SU-DHL-6 (cell line): ENCODE data around the gene CCDC167.

Source experiments
- H2AFZ ChIP-seq: fragments of 200-600 bp; sonication (generic); 2 replicates; pipeline ENCODE4 v1.6.1; 2014; ENCODE audit warnings: low read depth, mild to moderate bottlenecking, moderate library complexity, mixed read lengths, antibody characterized with exemption, low read length; ENCODE audit not compliant: severe bottlenecking
- H3F3A ChIP-seq: fragments of 200-600 bp; shearing (Covaris generic); 2 replicates; pipeline ENCODE4 v1.6.0; 2016; ENCODE audit warnings: antibody characterized with exemption, mild to moderate bottlenecking; ENCODE audit not compliant: insufficient read depth
- H3K27ac ChIP-seq: fragments of 200-600 bp; sonication (generic); 2 replicates; pipeline ENCODE4 v1.5.1; 2016; ENCODE audit warnings: low read depth, mild to moderate bottlenecking, low read length, moderate library complexity, mixed read lengths
- H3K27me3 ChIP-seq: fragments of 200-600 bp; sonication (generic), shearing (Covaris generic); 2 replicates; pipeline ENCODE4 v1.6.0; 2014; ENCODE audit warnings: mild to moderate bottlenecking, low read length
- H3K36me3 ChIP-seq: fragments of 200-600 bp; sonication (generic); 2 replicates; pipeline ENCODE4 v1.6.1; 2014; ENCODE audit warnings: mild to moderate bottlenecking, low read length, mixed read lengths
- H3K4me2 ChIP-seq: fragments of 300-600, 200-600 bp; shearing (Covaris generic), sonication (generic); 2 replicates; pipeline ENCODE4 v1.6.0; 2014; ENCODE audit warnings: low read length, low read depth, mild to moderate bottlenecking; ENCODE audit not compliant: poor library complexity, severe bottlenecking
- H3K4me3 ChIP-seq: fragments of 200-600 bp; sonication (generic); 2 replicates; pipeline ENCODE4 v1.5.1; 2014; ENCODE audit warnings: antibody characterized with exemption, low read length, mild to moderate bottlenecking, mixed read lengths; ENCODE audit not compliant: insufficient read depth, poor library complexity, severe bottlenecking
- H3K79me2 ChIP-seq: fragments of 200-600 bp; sonication (generic); 2 replicates; pipeline ENCODE4 v1.6.1; 2014; ENCODE audit warnings: mild to moderate bottlenecking, low read length, moderate library complexity; ENCODE audit not compliant: insufficient read depth
- H3K9ac ChIP-seq: fragments of 200-600 bp; sonication (generic); 2 replicates; pipeline ENCODE4 v1.7.0; 2014; ENCODE audit warnings: mild to moderate bottlenecking, low read length
- H3K9me2 ChIP-seq: fragments of 200-600 bp; sonication (generic); replicated peaks from 2 replicates; pipeline ENCODE4 v1.6.1; 2014; ENCODE audit warnings: low read length; ENCODE audit not compliant: insufficient read depth
- H3K9me3 ChIP-seq: fragments of 200-600 bp; sonication (generic); 2 replicates; pipeline ENCODE4 v1.6.1; 2014; ENCODE audit warnings: low read length, mixed read lengths; ENCODE audit not compliant: insufficient read depth
- H4K20me1 ChIP-seq: fragments of 200-600 bp; sonication (generic); 2 replicates; pipeline ENCODE4 v1.6.1; 2014; ENCODE audit warnings: low read depth, mild to moderate bottlenecking, antibody characterized with exemption, low read length, moderate library complexity, mixed read lengths
- CTCF ChIP-seq: fragments of 200-600 bp; sonication (generic); IDR thresholded peaks from one replicate; pipeline ENCODE4 v1.5.1; 2017; ENCODE audit warnings: antibody characterized with exemption, mild to moderate bottlenecking, low read length, moderate library complexity; ENCODE audit not compliant: insufficient read depth, poor library complexity, severe bottlenecking
- EZH2phosphoT487 ChIP-seq: fragments of 200-600 bp; sonication (generic), shearing (Covaris generic); conservative IDR thresholded peaks from 2 replicates; pipeline ENCODE4 v1.6.1; 2018; ENCODE audit warnings: mild to moderate bottlenecking, antibody characterized with exemption, low read length, moderate library complexity, mixed read lengths

The CCDC167 gene

GRCh38 chr6:37489697-37490336 lies 9.9 kb downstream of the CCDC167 start:
- Histone ChIP-seq H3K27me3 (no peaks in the 10 kb centered on the region), H4K20me1 (no peaks in the 10 kb centered on the region; the same call in 1 of the 2 replicates), H3K9ac (no peak overlapping the region), H3F3A (peaks cover 7% of the 10 kb centered on the region; the same call in 1 of the 2 replicates), H2AFZ (no peak overlapping the region), H3K9me3 (no peaks in the 10 kb centered on the region), H3K79me2 (peaks cover 48% of the 10 kb centered on the region), H3K4me3 (no peak overlapping the region), H3K36me3 (no peaks in the 10 kb centered on the region), H3K27ac (no peak overlapping the region), H3K9me2 (no peaks in the 10 kb centered on the region), H3K4me2 (no peak overlapping the region)
- TF ChIP-seq EZH2phosphoT487: no peak
- peak; percentile 20 for TF ChIP-seq CTCF

GRCh38 chr6:37488476-37488875 lies 11.2 kb downstream of the CCDC167 start:
- TF ChIP-seq CTCF (no peak), EZH2phosphoT487 (no peak)
- no peaks in the 10 kb centered on the region for H3K36me3 ChIP-seq
- no peak overlapping the region for H2AFZ ChIP-seq
- no peaks in the 10 kb centered on the region for H3K27me3 ChIP-seq
- H3K27ac ChIP-seq: no peak overlapping the region
- peaks cover 7% of the 10 kb centered on the region; the same call in 1 of the 2 replicates for H3F3A ChIP-seq
- H3K9ac ChIP-seq: no peak overlapping the region
- H3K79me2 ChIP-seq: peaks cover 40% of the 10 kb centered on the region
- H3K9me2 ChIP-seq: no peaks in the 10 kb centered on the region
- no peaks in the 10 kb centered on the region for H3K9me3 ChIP-seq
- H4K20me1 ChIP-seq: no peaks in the 10 kb centered on the region; the same call in 1 of the 2 replicates
- no peak overlapping the region for H3K4me3 ChIP-seq
- H3K4me2 ChIP-seq: no peak overlapping the region

GRCh38 chr6:37487591-37488380 lies 11.9 kb downstream of the CCDC167 start:
- Histone ChIP-seq H3F3A (peaks cover 7% of the 10 kb centered on the region; the same call in 1 of the 2 replicates), H3K4me3 (no peak overlapping the region), H3K9me3 (no peaks in the 10 kb centered on the region), H4K20me1 (no peaks in the 10 kb centered on the region; the same call in 1 of the 2 replicates), H3K4me2 (no peak overlapping the region), H3K36me3 (no peaks in the 10 kb centered on the region), H3K9me2 (no peaks in the 10 kb centered on the region), H3K9ac (no peak overlapping the region), H3K79me2 (peaks cover 34% of the 10 kb centered on the region), H3K27me3 (no peaks in the 10 kb centered on the region), H2AFZ (no peak overlapping the region), H3K27ac (no peak overlapping the region)
- TF ChIP-seq EZH2phosphoT487: no peak
- no peak for TF ChIP-seq CTCF
